Measurements from ENCODE around the gene PRMT5. TPM values are rescaled to one million over a fixed set of nuclear protein-coding genes. Genes with fewer than 3 reads are reported as not detected.
"Not testable (repeated sequence)": the region's sequence is repeated elsewhere in the genome, so short reads cannot be mapped to it uniquely, and the experiment has no call there.

Gene PRMT5
- total RNA-seq, 4 donors from 2014 or later = 32.2 to 92.3 (median 43.4) TPM

GRCh38 chr14:22915886-22916521, 13.2 kb downstream of the PRMT5 start:
- DNase-seq = no peak
- H3K4me3 ChIP-seq = no peak overlapping the region
- 84% methylated on average over 4 to 8 of the region's 8 CpGs for WGBS, 2 donors (ENCODE audit: low coverage in 1 of 2)
- peaks cover 11 to 33% (median 23%) of the 10 kb centered on the region in 4 donors for H3K4me1 ChIP-seq
- no peak for TF ChIP-seq EP300 (IDR thresholded peaks at IDR 0.05; ENCODE audit: low read depth)
- TF ChIP-seq POLR2AphosphoS5 (IDR thresholded peaks at IDR 0.05) = no peak
- no peak for TF ChIP-seq CTCF (IDR thresholded peaks at IDR 0.05)
- TF ChIP-seq POLR2A (IDR thresholded peaks at IDR 0.05) = no peak
- H3K9me3 ChIP-seq = no peaks in the 10 kb centered on the region
- H3K36me3 ChIP-seq = peaks cover 0 to 12% (median 0%) of the 10 kb centered on the region in 4 donors
- H3K27me3 ChIP-seq = no peaks in the 10 kb centered on the region
- intact Hi-C loops (cut with DNase I; ENCODE audit: low total_unique reads) = loop anchor here (5.0 kb wide), 1 partner anchor 44 kb away; the partner anchor contains the start of gene LRP10
- H3K27ac ChIP-seq = peak overlapping the region in 3 of 4 donors; percentile 29 to 100 (median 34)
- in situ Hi-C loops (cut with MboI; ENCODE audit: low pct_ligation_motif_present in 1 of 4, low pct_unique_long_range_greater_than_20kb in 1 of 4, low sequenced_read_pairs in 3 of 4) = no loop called here

- WGBS, 2 donors (ENCODE audit: low coverage in 1 of 2) = 91 to 100% methylated on average over 2 to 4 of the region's 4 CpGs
- H3K9me3 ChIP-seq; H3K4me3 ChIP-seq; DNase-seq; H3K27ac ChIP-seq; in situ Hi-C loops (cut with MboI; ENCODE audit: low pct_ligation_motif_present in 1 of 4, low pct_unique_long_range_greater_than_20kb in 1 of 4, low sequenced_read_pairs in 3 of 4); H3K27me3 ChIP-seq: not testable (repeated sequence)
- Histone ChIP-seq H3K36me3 (peaks cover 0 to 13% (median 0%) of the 10 kb centered on the region in 4 donors), H3K4me1 (peaks cover 11 to 31% (median 22%) of the 10 kb centered on the region in 4 donors)
- intact Hi-C loops (cut with DNase I; ENCODE audit: low total_unique reads) = loop anchor here (5.0 kb wide), 1 partner anchor 43 kb away; the partner anchor contains the start of gene LRP10
Observed at GRCh38 chr14:22914836-22915235, 14.3 kb downstream of the PRMT5 start.

GRCh38 chr14:22910916-22911315, 18.3 kb downstream of the PRMT5 start:
- in situ Hi-C loops (cut with MboI; ENCODE audit: low pct_ligation_motif_present in 1 of 4, low pct_unique_long_range_greater_than_20kb in 1 of 4, low sequenced_read_pairs in 3 of 4) (no loop called here), intact Hi-C loops (cut with DNase I; ENCODE audit: low total_unique reads) (no loop called here)
- H3K36me3 ChIP-seq = peaks cover 0 to 44% (median 17%) of the 10 kb centered on the region in 4 donors
- H3K27me3 ChIP-seq = no peaks in the 10 kb centered on the region
- 90 to 92% methylated on average over 5 of the region's 5 CpGs for WGBS, 2 donors (ENCODE audit: low coverage in 1 of 2)
- no peak for DNase-seq
- no peak overlapping the region for H3K27ac ChIP-seq
- no peaks in the 10 kb centered on the region for H3K9me3 ChIP-seq
- H3K4me1 ChIP-seq = peaks cover 0 to 4% (median 0%) of the 10 kb centered on the region in 4 donors
- H3K4me3 ChIP-seq = no peak overlapping the region
- TF ChIP-seq EP300 (IDR thresholded peaks at IDR 0.05; ENCODE audit: low read depth) (no peak), CTCF (IDR thresholded peaks at IDR 0.05) (no peak), POLR2A (IDR thresholded peaks at IDR 0.05) (no peak), POLR2AphosphoS5 (IDR thresholded peaks at IDR 0.05) (no peak)

GRCh38 chr14:22908601-22909000, 20.6 kb downstream of the PRMT5 start:
- intact Hi-C loops (cut with DNase I; ENCODE audit: low total_unique reads) = no loop called here
- no peaks in the 10 kb centered on the region for H3K9me3 ChIP-seq

More at GRCh38 chr14:22908601-22909000, 20.6 kb downstream of the PRMT5 start:
- H3K4me3 ChIP-seq = no peak overlapping the region
- no peaks in the 10 kb centered on the region for H3K4me1 ChIP-seq
- no peaks in the 10 kb centered on the region for H3K27me3 ChIP-seq
- TF ChIP-seq CTCF (IDR thresholded peaks at IDR 0.05) = no peak
- TF ChIP-seq POLR2AphosphoS5 (IDR thresholded peaks at IDR 0.05) = no peak
- TF ChIP-seq POLR2A (IDR thresholded peaks at IDR 0.05) = no peak
- no peak overlapping the region for H3K27ac ChIP-seq
- DNase-seq = no peak
- in situ Hi-C loops (cut with MboI; ENCODE audit: low pct_ligation_motif_present in 1 of 4, low pct_unique_long_range_greater_than_20kb in 1 of 4, low sequenced_read_pairs in 3 of 4) = no loop called here
- H3K36me3 ChIP-seq = peaks cover 0 to 67% (median 29%) of the 10 kb centered on the region in 4 donors
- WGBS, 2 donors (ENCODE audit: low coverage in 1 of 2) = 80 to 96% methylated on average over 5 to 8 of the region's 8 CpGs

Data from transverse colon (tissue), 4 donors.